K562 (cell line): ENCODE results near the gene VGF. TPM values are rescaled to one million over a fixed set of nuclear protein-coding genes. Genes with fewer than 3 reads are reported as not detected.
A peak's percentile ranks its signal among the peaks of the same experiment; 100 is the strongest.

Experiments
- ATAC-seq: fragments of 200-7000 bp; cut with Tn5 transposase; 3 replicates; pipeline ENCODE4 v1.9.1; 2020; ENCODE audit warnings: moderate library complexity
- BruUV-seq: library from RNA; stranded (reverse); fragments of 400-500 nt; replicated peaks from 2 replicates; lab custom pipeline; 2021; lab: Mats Ljungman, UMichigan
- CTCF ChIA-PET: fragments of 300-600 bp; formaldehyde crosslinking; extraction: SDS; loops from one replicate; lab custom pipeline; 2021; ENCODE audit warnings: low intra/inter-chr PET ratio; lab: Yijun Ruan, JAX
- POLR2A ChIA-PET: fragments of 300-600, 350-650 bp; sonication (Branson Sonifier 250); formaldehyde crosslinking; extraction: SDS; loops from one replicate; lab custom pipeline; 2021; ENCODE audit warnings: antibody characterized with exemption, inconsistent platforms; lab: Yijun Ruan, JAX
- DNase-seq, 4 experiments: peaks; one replicate each; pipeline versions ENCODE4 v3.0.0 to v3.0.0-alpha.2; 2011 to 2018; ENCODE audit warnings: low spot score in 3 of 4, mixed read lengths in 3 of 4; ENCODE audit errors: extremely low read depth in 1 of 4
- FAIRE-seq: peaks from 2 replicates; lab custom pipeline; 2011; peaks lifted over from hg19 to GRCh38; lab: Jason Lieb, UNC
- H2AFZ ChIP-seq: 2 replicates; pipeline ENCODE4 v1.6.0; 2011; ENCODE audit warnings: low read depth, low read length, control low read depth, inconsistent platforms
- H3K27ac ChIP-seq: fragments of 200-600 bp; 3 replicates; pipeline ENCODE4 v1.8.0; 2011; ENCODE audit warnings: low read depth, mild to moderate bottlenecking, control low read depth, inconsistent platforms, low read length, moderate library complexity, mixed read lengths; ENCODE audit errors: extremely low read depth
- H3K27me3 ChIP-seq, 2 experiments: fragments of 300-600 bp in 1 of 2; 2 replicates in 1 of 2; 3 replicates in 1 of 2; pipeline versions ENCODE4 v1.6.0 to v1.8.0; 2011; ENCODE audit warnings: inconsistent platforms in 2 of 2, low read length in 2 of 2, mild to moderate bottlenecking in 1 of 2, mixed read lengths in 1 of 2, moderate library complexity in 1 of 2; ENCODE audit not compliant: control insufficient read depth in 2 of 2, insufficient read depth in 2 of 2
- H3K36me3 ChIP-seq: fragments of 300-600 bp; 3 replicates; pipeline ENCODE4 v1.8.0; 2011; ENCODE audit warnings: mild to moderate bottlenecking, low read length, inconsistent platforms; ENCODE audit not compliant: control insufficient read depth, insufficient read depth
- H3K4me1 ChIP-seq, 2 experiments: fragments of 200-600 bp in 1 of 2; replicated peaks in 1 of 2; 2 replicates in 1 of 2; 3 replicates in 1 of 2; pipeline versions ENCODE4 v1.5.1 to v1.8.0; 2011; ENCODE audit warnings: inconsistent platforms in 2 of 2, low read length in 2 of 2, mild to moderate bottlenecking in 1 of 2, mixed read lengths in 1 of 2, moderate library complexity in 1 of 2; ENCODE audit not compliant: control insufficient read depth in 2 of 2, insufficient read depth in 2 of 2
- H3K4me2 ChIP-seq: 2 replicates; pipeline ENCODE4 v1.6.1; 2011; ENCODE audit warnings: low read length, control low read depth, inconsistent platforms, mixed read lengths; ENCODE audit not compliant: insufficient read depth
- H3K4me3 ChIP-seq: fragments of 200-600 bp; sonication (generic), shearing (Covaris generic); 2 replicates; pipeline ENCODE4 v1.5.1; 2016; ENCODE audit warnings: control low read depth, inconsistent platforms
- H3K79me2 ChIP-seq: fragments of 200-600 bp; 3 replicates; pipeline ENCODE4 v1.8.0; 2011; ENCODE audit warnings: low read length, inconsistent platforms; ENCODE audit not compliant: control insufficient read depth, insufficient read depth
- H3K9ac ChIP-seq, 2 experiments: 2 replicates each; pipeline versions ENCODE4 v1.6.0 to v1.6.1; 2011; ENCODE audit warnings: low read depth in 2 of 2, low read length in 2 of 2, control low read depth in 1 of 2, inconsistent platforms in 1 of 2, mild to moderate bottlenecking in 1 of 2, mixed read lengths in 1 of 2; ENCODE audit not compliant: insufficient read depth in 1 of 2
- H3K9me1 ChIP-seq: one replicate; pipeline ENCODE4 v1.6.0; 2011; ENCODE audit warnings: inconsistent platforms, mild to moderate bottlenecking, low read length, moderate library complexity; ENCODE audit not compliant: control insufficient read depth, insufficient read depth
- H3K9me3 ChIP-seq: replicated peaks from 2 replicates; pipeline ENCODE4 v1.5.1; 2011; ENCODE audit warnings: low read depth, low read length, inconsistent platforms; ENCODE audit not compliant: control insufficient read depth, insufficient read depth
- H4K20me1 ChIP-seq: replicated peaks from 2 replicates; pipeline ENCODE4 v1.6.1; 2011; ENCODE audit warnings: low read length, inconsistent platforms, mixed read lengths; ENCODE audit not compliant: control insufficient read depth, insufficient read depth
- E2F3 ChIP-seq: fragments of 250-450 bp; sonication (Bioruptor Pico); IDR thresholded peaks from 2 replicates; pipeline ENCODE4 v1.4.0; 2020; ENCODE audit warnings: mild to moderate bottlenecking
- FUS ChIP-seq: fragments of 200-400 bp; formaldehyde crosslinking; optimal IDR thresholded peaks from 2 replicates; pipeline ENCODE3; 2017; ENCODE audit warnings: low read depth, low read length
- HCFC1 ChIP-seq: IDR thresholded peaks from 2 replicates; pipeline ENCODE4 v1.6.1; 2012; ENCODE audit warnings: low read depth, low read length, improper control_type of control experiment
- STAT5A ChIP-seq: IDR thresholded peaks from 2 replicates; pipeline ENCODE4 v1.6.1; 2012; ENCODE audit warnings: low read length, inconsistent platforms, borderline replicate concordance
- ZNF444 ChIP-seq: fragments of 250-450 bp; sonication (Bioruptor Pico); IDR thresholded peaks from 2 replicates; pipeline ENCODE4 v1.4.0; 2020; ENCODE audit warnings: mild to moderate bottlenecking, moderate library complexity
- WGBS: fragments of 100-300 bp; shearing (Covaris generic); methylation state at CpG from one replicate; pipeline ENCODE4 v1.1.6; 2016; ENCODE audit warnings: low coverage, mixed read lengths; ENCODE audit not compliant: insufficient coverage; ENCODE audit errors: missing lambda C conversion rate; 5-methylcytosine and 5-hydroxymethylcytosine counted together
- in situ Hi-C: fragments of 300-500 bp; cut with MboI; formaldehyde crosslinking; loops from 4 replicates; pipeline ENCODE4 v1.15.0; 2018; ENCODE audit warnings: inconsistent platforms, mixed read lengths
- intact Hi-C: fragments of 100-400 bp; cut with micrococcal nuclease; formaldehyde crosslinking; loops from 2 replicates; pipeline ENCODE4 v1.14.2; 2022
- polyA plus RNA-seq, 8 experiments: library from polyadenylated mRNA; depleted of rRNA in 4 of 8; stranded (reverse) in 5 of 8; unstranded in 3 of 8; fragments of >200 nt; fragmentation: Nextera tagmentation in 2 of 8; fragmentation: Illumina TruSeq in 1 of 8; extraction: Ambion mirVana in 2 of 8; extraction: Trizol in 1 of 8; gene quantifications; 2 replicates each; pipeline versions ENCODE4 v1.2.1 to v1.2.3, GENCODE V29; 2011 to 2014; ENCODE audit warnings: inconsistent platforms in 1 of 8, missing spikeins in 1 of 8
- total RNA-seq, 7 experiments: library from RNA; depleted of rRNA in 6 of 7; stranded (reverse); fragments of >200 nt in 6 of 7; fragmentation: Illumina TruSeq in 2 of 7; extraction: Trizol in 2 of 7; gene quantifications; 2 replicates each; pipeline versions ENCODE4 v1.2.1 to v1.2.3, GENCODE V29; 2011 to 2021; ENCODE audit warnings: low replicate concordance in 1 of 7
- TF ChIP-seq, protein P1 (sequence below): fragments of 450-650 bp; formaldehyde crosslinking; IDR thresholded peaks from 2 replicates; pipeline ENCODE4 v1.4.0; 2020; ENCODE audit warnings: mild to moderate bottlenecking
- TF ChIP-seq, protein P2 (sequence below): fragments of 150-350 bp; conservative IDR thresholded peaks from 2 replicates; pipeline ENCODE4 v1.6.1; 2014; ENCODE audit warnings: low read length
- TF ChIP-seq, protein P3 (sequence below): sonication (generic); formaldehyde crosslinking; IDR thresholded peaks from 2 replicates; pipeline ENCODE4 v1.8.0; 2022; ENCODE audit warnings: missing genetic modification reagents, mild to moderate bottlenecking, moderate library complexity, borderline replicate concordance
- TF ChIP-seq, protein P4 (sequence below): sonication (generic); formaldehyde crosslinking; IDR thresholded peaks from 2 replicates; pipeline ENCODE4 v1.8.1; 2022; ENCODE audit warnings: missing genetic modification reagents
- TF ChIP-seq, protein P5 (sequence below): fragments of 250-450 bp; sonication (Bioruptor Pico); IDR thresholded peaks from 2 replicates; pipeline ENCODE4 v1.8.0; 2022; ENCODE audit warnings: inconsistent platforms

The VGF gene
- total and polyA plus RNA-seq, 9 of the 15 experiments (the other 6 are each of a cell fraction or from before 2014, with no cell fraction given): 0.03 to 5.7 (median 0.34) TPM

DNA sequence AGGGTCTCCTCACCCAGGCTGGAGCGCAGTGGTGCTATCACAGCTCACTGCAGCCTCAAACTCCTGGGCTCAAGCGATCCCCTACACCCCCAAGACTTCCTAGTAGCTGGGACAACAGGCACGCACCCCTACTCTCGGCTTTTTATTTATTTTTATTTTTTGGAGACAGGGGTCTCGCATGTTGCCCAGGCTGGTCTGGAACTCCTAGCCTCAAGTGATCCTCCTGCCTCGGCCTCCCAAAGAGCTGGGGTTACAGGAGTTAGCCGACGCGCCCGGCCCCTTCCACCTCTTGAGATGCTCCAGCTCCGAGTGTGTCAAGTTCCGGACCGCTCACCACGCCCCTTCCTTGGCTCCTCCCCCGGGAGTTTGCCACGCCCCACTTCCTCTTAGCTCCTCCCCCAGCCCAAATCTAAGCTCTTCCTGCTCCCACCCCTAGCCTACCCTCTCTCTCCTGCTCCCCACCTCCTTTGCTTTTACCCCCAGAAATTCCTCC lies 8.4 kb upstream of the VGF start (continued):
- no peak for TF ChIP-seq ZNF444 (CRISPR knock-in tag)

DNA sequence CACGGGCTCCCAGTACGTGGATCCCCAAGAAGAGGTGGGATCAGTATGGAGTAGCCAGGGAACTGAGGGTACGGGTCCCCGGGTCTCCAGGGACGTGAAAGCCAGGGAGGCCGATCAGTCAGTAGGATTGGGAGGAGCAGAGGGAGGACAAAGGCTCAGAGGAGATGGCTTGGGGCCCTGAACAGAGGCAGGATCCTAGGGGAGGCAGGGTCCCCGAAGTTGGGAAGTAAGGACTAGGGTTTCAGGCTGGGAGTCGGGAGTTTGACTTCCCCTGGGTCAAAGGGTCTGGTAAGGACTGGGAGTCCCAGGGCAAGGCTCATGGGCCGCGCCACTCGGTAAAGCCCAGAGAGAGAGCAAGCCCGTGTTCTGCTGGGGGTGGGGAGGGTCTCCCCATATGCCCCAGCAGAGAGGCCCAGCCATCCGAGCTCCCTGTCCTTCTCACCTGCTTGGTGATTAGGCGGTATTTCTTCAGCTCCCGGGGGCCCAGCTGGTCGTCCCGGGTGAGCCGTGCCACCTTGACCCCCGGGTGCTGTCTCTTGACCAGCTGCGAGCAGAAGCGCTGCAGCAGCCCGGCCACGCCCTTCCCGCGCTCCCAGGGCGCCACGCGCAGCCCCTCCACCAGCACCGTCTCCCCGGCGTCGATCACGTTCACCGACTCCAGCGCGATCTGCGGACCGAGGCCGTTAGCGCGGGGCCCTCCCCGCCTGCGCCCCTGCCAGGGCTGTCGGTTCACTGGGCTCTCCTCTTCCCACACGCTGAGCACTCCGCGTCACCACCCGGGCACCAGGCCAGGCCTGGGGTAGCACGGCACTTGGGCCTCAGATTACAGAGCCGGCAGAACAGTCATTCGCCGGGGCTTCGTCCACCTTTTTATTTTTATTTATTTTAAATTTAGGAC lies 7.7 kb upstream of the VGF start:
- POLR2A ChIA-PET: interaction anchor here (0.7 to 1.0 kb wide), 8 partner anchors 7 to 728 kb away, joined by 3 to 5 read pairs (median 4); partner anchors contain the start of genes PLOD3, VGF and ZNHIT1
- intact Hi-C loops: no loop called here
- no TSS peak for BruUV-seq
- TF ChIP-seq HCFC1: no peak
- TF ChIP-seq FUS: no peak
- TF ChIP-seq, protein P1, sequence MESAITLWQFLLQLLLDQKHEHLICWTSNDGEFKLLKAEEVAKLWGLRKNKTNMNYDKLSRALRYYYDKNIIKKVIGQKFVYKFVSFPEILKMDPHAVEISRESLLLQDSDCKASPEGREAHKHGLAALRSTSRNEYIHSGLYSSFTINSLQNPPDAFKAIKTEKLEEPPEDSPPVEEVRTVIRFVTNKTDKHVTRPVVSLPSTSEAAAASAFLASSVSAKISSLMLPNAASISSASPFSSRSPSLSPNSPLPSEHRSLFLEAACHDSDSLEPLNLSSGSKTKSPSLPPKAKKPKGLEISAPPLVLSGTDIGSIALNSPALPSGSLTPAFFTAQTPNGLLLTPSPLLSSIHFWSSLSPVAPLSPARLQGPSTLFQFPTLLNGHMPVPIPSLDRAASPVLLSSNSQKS (CRISPR knock-in tag): no peak
- TF ChIP-seq STAT5A: no peak
- TF ChIP-seq, protein P2, sequence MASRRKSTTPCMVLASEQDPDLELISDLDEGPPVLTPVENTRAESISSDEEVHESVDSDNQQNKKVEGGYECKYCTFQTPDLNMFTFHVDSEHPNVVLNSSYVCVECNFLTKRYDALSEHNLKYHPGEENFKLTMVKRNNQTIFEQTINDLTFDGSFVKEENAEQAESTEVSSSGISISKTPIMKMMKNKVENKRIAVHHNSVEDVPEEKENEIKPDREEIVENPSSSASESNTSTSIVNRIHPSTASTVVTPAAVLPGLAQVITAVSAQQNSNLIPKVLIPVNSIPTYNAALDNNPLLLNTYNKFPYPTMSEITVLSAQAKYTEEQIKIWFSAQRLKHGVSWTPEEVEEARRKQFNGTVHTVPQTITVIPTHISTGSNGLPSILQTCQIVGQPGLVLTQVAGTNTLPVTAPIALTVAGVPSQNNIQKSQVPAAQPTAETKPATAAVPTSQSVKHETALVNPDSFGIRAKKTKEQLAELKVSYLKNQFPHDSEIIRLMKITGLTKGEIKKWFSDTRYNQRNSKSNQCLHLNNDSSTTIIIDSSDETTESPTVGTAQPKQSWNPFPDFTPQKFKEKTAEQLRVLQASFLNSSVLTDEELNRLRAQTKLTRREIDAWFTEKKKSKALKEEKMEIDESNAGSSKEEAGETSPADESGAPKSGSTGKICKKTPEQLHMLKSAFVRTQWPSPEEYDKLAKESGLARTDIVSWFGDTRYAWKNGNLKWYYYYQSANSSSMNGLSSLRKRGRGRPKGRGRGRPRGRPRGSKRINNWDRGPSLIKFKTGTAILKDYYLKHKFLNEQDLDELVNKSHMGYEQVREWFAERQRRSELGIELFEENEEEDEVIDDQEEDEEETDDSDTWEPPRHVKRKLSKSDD: no peak
- TF ChIP-seq, protein P3, sequence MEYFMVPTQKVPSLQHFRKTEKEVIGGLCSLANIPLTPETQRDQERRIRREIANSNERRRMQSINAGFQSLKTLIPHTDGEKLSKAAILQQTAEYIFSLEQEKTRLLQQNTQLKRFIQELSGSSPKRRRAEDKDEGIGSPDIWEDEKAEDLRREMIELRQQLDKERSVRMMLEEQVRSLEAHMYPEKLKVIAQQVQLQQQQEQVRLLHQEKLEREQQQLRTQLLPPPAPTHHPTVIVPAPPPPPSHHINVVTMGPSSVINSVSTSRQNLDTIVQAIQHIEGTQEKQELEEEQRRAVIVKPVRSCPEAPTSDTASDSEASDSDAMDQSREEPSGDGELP (CRISPR knock-in tag): peak; percentile 21; the same call in 1 of the 2 replicates
- TF ChIP-seq E2F3 (CRISPR knock-in tag): 0 out of 2 replicates have a peak, but pooled peaks have one; percentile 27
- TF ChIP-seq, protein P4, sequence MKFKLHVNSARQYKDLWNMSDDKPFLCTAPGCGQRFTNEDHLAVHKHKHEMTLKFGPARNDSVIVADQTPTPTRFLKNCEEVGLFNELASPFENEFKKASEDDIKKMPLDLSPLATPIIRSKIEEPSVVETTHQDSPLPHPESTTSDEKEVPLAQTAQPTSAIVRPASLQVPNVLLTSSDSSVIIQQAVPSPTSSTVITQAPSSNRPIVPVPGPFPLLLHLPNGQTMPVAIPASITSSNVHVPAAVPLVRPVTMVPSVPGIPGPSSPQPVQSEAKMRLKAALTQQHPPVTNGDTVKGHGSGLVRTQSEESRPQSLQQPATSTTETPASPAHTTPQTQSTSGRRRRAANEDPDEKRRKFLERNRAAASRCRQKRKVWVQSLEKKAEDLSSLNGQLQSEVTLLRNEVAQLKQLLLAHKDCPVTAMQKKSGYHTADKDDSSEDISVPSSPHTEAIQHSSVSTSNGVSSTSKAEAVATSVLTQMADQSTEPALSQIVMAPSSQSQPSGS (CRISPR knock-in tag): no peak
- TF ChIP-seq, protein P5, sequence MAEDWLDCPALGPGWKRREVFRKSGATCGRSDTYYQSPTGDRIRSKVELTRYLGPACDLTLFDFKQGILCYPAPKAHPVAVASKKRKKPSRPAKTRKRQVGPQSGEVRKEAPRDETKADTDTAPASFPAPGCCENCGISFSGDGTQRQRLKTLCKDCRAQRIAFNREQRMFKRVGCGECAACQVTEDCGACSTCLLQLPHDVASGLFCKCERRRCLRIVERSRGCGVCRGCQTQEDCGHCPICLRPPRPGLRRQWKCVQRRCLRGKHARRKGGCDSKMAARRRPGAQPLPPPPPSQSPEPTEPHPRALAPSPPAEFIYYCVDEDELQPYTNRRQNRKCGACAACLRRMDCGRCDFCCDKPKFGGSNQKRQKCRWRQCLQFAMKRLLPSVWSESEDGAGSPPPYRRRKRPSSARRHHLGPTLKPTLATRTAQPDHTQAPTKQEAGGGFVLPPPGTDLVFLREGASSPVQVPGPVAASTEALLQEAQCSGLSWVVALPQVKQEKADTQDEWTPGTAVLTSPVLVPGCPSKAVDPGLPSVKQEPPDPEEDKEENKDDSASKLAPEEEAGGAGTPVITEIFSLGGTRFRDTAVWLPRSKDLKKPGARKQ (CRISPR knock-in tag): no peak

More for the DNA sequence above, 7.7 kb upstream of the VGF start:
- DNase-seq: peak; percentile 41 to 60 (median 52)
- Histone ChIP-seq H3K9me3 (no peaks in the 10 kb centered on the region), H3K27me3 (peaks cover 36 to 46% of the 10 kb centered on the region in 2 experiments; a peak in 4 of 5 replicates), H3K36me3 (no peaks in the 10 kb centered on the region), H3K4me1 (peaks cover 21 to 48% of the 10 kb centered on the region in 2 experiments), H3K4me2 (peak overlapping the region; percentile 57), H3K27ac (no peak overlapping the region), H3K9ac (peak overlapping the region in 1 of 2 experiments; percentile 84; a peak in 2 of 4 replicates), H2AFZ (peak overlapping the region; percentile 92), H3K79me2 (no peaks in the 10 kb centered on the region), H4K20me1 (peaks cover 14% of the 10 kb centered on the region), H3K9me1 (peaks cover 6% of the 10 kb centered on the region), H3K4me3 (no peak overlapping the region)
- ATAC-seq: peak; percentile 13
- 19% methylated on average over 53 of the region's 53 CpGs for WGBS
- in situ Hi-C loops: no loop called here
- CTCF ChIA-PET: interaction anchor here (1.1 kb wide), 1 partner anchor 109 kb away, joined by 3 read pairs; no protein-coding TSS in a partner anchor
- FAIRE-seq: no peak
